Measurements from ENCODE around the gene TBC1D2.

DNA sequence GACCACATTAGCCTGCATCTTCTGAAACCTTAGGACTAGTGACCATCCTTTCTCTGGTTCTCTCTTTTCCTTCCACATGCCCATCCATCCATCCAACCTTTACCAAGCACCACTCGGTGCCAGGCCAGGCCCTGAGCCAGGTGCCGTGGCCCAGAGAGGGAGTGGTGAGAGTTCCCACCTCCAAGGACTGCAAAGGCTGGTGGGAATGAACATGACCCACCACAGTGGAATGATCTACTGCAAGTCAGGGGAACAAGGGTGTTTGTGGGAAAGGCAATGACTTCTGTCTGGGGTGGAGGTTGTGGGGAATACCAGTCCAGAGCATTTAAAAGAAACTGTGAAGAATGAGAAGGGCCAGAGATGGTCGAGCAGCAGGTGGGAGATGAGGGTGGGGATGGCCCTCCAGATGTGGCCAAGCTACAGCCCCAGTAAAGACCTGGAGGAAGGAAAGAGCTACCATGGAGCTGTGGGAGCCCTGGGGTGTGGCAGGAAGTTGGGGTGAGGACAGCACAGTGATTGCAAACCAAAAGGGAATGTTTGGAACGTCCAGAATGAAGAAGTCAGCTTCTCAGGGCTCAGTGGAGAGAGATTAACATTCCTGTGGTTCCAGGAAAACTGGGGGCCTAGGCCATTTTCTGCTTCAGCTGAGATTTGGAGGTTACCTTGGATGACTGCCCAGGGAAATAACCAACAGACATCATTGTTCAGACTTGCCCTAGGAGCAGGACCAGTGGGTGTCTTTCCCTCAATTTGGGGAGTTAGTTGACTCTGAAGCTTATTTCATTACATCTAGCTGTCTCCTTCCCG lies 32.4 kb downstream of the TBC1D2 start:
- TF ChIP-seq, protein P1, sequence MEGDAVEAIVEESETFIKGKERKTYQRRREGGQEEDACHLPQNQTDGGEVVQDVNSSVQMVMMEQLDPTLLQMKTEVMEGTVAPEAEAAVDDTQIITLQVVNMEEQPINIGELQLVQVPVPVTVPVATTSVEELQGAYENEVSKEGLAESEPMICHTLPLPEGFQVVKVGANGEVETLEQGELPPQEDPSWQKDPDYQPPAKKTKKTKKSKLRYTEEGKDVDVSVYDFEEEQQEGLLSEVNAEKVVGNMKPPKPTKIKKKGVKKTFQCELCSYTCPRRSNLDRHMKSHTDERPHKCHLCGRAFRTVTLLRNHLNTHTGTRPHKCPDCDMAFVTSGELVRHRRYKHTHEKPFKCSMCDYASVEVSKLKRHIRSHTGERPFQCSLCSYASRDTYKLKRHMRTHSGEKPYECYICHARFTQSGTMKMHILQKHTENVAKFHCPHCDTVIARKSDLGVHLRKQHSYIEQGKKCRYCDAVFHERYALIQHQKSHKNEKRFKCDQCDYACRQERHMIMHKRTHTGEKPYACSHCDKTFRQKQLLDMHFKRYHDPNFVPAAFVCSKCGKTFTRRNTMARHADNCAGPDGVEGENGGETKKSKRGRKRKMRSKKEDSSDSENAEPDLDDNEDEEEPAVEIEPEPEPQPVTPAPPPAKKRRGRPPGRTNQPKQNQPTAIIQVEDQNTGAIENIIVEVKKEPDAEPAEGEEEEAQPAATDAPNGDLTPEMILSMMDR (tag by site-specific recombination; IDR thresholded peaks at IDR 0.05) = no peak
- no peak for TF ChIP-seq ZFP41 (tag by site-specific recombination; IDR thresholded peaks at IDR 0.05; ENCODE audit: borderline replicate concordance)
- TF ChIP-seq ZNF596 (tag by site-specific recombination; IDR thresholded peaks at IDR 0.05) = no peak
- TF ChIP-seq ZNF121 (tag by site-specific recombination; IDR thresholded peaks at IDR 0.05) = no peak
- no peak for TF ChIP-seq ZBTB8A (tag by site-specific recombination; IDR thresholded peaks at IDR 0.05)
- no peak for TF ChIP-seq ZXDB (tag by site-specific recombination; IDR thresholded peaks at IDR 0.05)
- TF ChIP-seq GLIS2 (tag by site-specific recombination; IDR thresholded peaks at IDR 0.05) = no peak
- TF ChIP-seq ZFHX2 (tag by site-specific recombination; conservative IDR thresholded peaks at IDR 0.05) = no peak
- TF ChIP-seq, protein P2, sequence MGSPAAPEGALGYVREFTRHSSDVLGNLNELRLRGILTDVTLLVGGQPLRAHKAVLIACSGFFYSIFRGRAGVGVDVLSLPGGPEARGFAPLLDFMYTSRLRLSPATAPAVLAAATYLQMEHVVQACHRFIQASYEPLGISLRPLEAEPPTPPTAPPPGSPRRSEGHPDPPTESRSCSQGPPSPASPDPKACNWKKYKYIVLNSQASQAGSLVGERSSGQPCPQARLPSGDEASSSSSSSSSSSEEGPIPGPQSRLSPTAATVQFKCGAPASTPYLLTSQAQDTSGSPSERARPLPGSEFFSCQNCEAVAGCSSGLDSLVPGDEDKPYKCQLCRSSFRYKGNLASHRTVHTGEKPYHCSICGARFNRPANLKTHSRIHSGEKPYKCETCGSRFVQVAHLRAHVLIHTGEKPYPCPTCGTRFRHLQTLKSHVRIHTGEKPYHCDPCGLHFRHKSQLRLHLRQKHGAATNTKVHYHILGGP (tag by site-specific recombination; IDR thresholded peaks at IDR 0.05) = no peak
- no peak for TF ChIP-seq ZNF274 (IDR thresholded peaks at IDR 0.05; ENCODE audit: low read length)
- TF ChIP-seq ZNF274 (tag by site-specific recombination; IDR thresholded peaks at IDR 0.05; ENCODE audit: borderline replicate concordance) = no peak
- TF ChIP-seq KLF7 (tag by site-specific recombination; IDR thresholded peaks at IDR 0.05; ENCODE audit: borderline replicate concordance) = no peak
- TF ChIP-seq, protein P3, sequence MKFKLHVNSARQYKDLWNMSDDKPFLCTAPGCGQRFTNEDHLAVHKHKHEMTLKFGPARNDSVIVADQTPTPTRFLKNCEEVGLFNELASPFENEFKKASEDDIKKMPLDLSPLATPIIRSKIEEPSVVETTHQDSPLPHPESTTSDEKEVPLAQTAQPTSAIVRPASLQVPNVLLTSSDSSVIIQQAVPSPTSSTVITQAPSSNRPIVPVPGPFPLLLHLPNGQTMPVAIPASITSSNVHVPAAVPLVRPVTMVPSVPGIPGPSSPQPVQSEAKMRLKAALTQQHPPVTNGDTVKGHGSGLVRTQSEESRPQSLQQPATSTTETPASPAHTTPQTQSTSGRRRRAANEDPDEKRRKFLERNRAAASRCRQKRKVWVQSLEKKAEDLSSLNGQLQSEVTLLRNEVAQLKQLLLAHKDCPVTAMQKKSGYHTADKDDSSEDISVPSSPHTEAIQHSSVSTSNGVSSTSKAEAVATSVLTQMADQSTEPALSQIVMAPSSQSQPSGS (tag by site-specific recombination; IDR thresholded peaks at IDR 0.05; ENCODE audit: low read depth) = no peak
- TF ChIP-seq, protein P4, sequence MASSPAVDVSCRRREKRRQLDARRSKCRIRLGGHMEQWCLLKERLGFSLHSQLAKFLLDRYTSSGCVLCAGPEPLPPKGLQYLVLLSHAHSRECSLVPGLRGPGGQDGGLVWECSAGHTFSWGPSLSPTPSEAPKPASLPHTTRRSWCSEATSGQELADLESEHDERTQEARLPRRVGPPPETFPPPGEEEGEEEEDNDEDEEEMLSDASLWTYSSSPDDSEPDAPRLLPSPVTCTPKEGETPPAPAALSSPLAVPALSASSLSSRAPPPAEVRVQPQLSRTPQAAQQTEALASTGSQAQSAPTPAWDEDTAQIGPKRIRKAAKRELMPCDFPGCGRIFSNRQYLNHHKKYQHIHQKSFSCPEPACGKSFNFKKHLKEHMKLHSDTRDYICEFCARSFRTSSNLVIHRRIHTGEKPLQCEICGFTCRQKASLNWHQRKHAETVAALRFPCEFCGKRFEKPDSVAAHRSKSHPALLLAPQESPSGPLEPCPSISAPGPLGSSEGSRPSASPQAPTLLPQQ (tag by site-specific recombination; IDR thresholded peaks at IDR 0.05) = no peak
